OCI-M2 (cell line): ENCODE measurements around the gene TSPAN8.
"Not testable (repeated sequence)": the region's sequence is repeated elsewhere in the genome, so short reads cannot be mapped to it uniquely, and the experiment has no call there.

Experiments
- DNase-seq: peaks from one replicate; lab custom pipeline; 2025; ENCODE audit not compliant: unreplicated experiment; lab: John Stamatoyannopoulos, UW

The TSPAN8 gene

DNA sequence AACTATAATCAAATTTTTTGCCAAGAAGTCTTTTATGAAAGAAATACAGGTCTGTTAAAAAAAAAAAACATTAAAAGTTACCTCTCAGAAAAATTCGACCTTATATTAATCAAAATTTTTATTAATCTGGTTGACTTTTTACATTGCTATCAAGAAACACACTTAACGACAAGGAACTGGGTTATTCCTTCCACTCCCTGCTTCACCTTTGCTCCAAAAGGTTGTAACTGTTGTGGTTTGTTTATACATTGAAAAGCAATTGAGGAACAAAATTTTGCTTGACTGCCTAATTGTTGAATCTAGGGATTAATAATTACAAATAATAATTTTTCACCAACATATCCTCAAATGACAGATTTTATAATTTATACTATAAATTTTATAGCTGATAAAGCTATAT lies 28.4 kb downstream of the TSPAN8 start:
- DNase-seq = no peak

- DNase-seq = no peak
Measured at GRCh38 chr12:71128191-71128788, 29.5 kb downstream of the TSPAN8 start.

DNA sequence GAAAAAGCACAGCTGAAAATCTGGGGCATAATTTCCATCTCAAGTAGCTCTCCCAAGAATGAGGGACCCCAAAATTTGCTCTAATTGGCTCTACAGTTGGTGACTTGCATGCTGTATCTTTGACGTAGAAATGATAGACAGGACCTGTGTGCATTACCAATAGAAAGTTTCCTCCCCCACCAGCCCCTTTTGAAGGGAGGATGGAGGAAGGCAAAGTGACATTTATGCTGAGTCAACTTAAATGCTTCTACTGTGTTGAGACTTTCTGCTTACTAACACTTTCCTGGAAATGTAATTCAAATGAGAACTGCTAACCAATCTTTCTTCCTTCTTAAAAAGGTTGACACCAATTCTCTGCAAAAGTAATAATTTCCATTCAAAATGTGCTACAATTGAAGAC lies 31.9 kb downstream of the TSPAN8 start:
- no peak for DNase-seq

- DNase-seq = no peak
Measured at GRCh38 chr12:71125515-71125914, 32.3 kb downstream of the TSPAN8 start.

- no peak for DNase-seq
Measured at GRCh38 chr12:71124835-71125460, 32.9 kb downstream of the TSPAN8 start.

DNA sequence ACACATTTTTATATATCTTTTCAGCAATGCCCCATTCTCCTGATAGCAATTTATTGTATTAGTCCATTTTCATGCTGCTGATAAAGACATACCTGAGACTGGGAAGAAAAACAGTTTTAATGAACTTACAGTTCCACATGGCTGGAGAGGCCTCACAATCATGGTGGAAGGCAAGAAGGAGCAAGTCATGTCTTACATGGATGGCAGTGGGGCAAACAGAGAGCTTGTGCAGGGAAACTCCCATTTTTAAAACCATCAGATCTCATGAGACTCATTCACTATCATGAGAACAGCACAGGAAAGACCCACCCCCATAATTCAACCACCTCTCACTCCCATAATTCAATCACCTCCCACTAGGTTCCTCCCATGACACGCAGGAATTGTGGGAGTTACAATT lies 44.7 kb downstream of the TSPAN8 start:
- not testable (repeated sequence) for DNase-seq

DNA sequence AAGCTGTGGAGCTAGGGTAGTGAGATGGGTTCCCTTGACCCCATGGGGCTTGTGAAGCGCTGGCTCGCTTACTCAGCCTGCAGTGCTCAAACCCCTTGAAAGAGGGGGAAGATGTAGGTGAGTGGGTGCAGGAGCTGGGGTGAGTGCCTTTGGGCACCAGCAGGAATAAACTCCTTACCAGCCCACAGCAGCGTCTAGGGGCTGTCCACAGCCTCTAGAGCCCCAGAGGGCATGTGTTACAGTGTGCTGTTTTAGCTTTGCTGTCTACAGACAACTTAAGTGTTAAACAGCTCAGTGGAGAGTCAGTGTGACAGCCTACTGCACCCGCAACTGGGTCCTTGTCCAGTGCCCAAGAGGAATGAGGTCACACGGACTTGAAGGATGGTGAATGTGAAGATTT lies 48.0 kb downstream of the TSPAN8 start:
- DNase-seq = no peak

GRCh38 chr12:71108355-71108754 lies 49.4 kb downstream of the TSPAN8 start:
- DNase-seq = no peak

DNA sequence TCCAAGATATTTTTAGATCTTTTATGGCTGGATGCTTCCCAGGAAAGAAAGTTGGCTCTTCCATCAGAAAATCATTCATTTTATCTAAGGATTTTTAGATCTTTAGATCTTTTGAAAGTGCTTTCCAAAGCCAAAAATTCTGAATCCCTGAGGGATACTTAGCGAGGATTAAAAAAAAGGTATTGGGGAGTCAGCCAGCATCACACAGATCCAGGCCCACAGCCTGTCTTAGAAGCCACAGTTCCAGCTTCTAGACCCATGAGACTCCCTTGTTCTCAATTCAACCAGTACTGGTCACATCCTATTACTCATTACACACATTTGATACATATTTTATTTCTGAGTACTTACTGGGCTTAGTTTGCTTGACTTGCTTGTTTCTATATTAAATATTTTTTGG lies 49.9 kb downstream of the TSPAN8 start:
- no peak for DNase-seq

- DNase-seq = no peak
Measured at GRCh38 chr12:71105956-71106355, 51.8 kb downstream of the TSPAN8 start.

GRCh38 chr12:71092290-71092689 lies 65.5 kb downstream of the TSPAN8 start:
- DNase-seq = no peak

- DNase-seq = no peak
Measured at GRCh38 chr12:71090971-71091370, 66.8 kb downstream of the TSPAN8 start.

DNA sequence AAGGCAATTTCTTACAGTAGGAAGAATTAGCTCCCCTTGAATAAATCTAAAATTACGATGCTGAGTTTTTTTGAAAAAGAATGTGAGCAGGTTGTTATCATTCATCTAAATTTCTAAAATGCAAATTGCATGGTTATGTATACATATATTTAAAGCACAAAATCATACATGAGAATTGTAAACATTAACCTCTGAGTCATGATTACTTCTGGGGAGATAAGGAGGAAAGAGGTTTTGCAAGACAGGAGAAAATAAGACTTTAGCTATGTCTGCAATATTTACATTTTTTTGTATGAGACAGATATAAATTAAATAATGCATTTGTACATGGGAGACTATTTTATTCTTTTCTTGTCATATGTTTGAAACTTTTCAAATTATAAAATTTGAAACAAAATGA lies 72.2 kb downstream of the TSPAN8 start:
- DNase-seq = no peak

DNA sequence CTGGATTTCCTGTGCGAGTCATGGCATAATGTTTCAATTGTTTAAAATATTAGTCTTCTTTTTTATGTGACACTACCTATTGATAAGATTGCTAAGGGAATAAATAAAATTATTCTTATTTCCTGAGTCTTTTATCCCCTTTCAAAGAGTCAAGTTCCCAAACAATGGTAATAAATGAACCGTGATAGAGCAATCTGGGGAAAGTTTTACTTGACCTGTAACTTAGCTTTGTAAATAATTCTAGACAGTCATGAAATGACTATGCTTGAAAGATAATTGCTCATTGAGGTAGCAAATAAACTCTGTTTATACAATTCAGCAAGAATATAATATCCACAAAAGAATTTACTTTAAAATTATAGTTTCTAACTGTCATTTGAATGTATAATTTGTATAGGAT lies 82.1 kb downstream of the TSPAN8 start:
- DNase-seq = no peak
